Stimulated activated naive B cell treated with anti-CD40 and anti-IgM and Interleukin-4, amounts not matched to agents 10 μg/mL and 1 μg/mL and 100 μg/mL, for 72 hours (primary cell): Measurements from ENCODE around the gene LIME1.

Experiments
- ATAC-seq, 2 donors: fragments of 150-1000 bp; cut with Tn5 transposase; replicated peaks; 2 replicates each; pipeline ENCODE4 v1.10.0; 2021; ENCODE audit warnings: moderate library complexity in 1 of 2
- DNase-seq: peaks from one replicate; pipeline ENCODE4 v3.0.0; 2021
- H3K27ac Mint-ChIP-seq: one replicate; pipeline ENCODE4 v1.8.0; 2022; ENCODE audit warnings: mild to moderate bottlenecking, mixed read lengths
- H3K27me3 Mint-ChIP-seq, 2 donors: one replicate each; pipeline ENCODE4 v1.8.0; 2022; ENCODE audit warnings: mixed read lengths in 2 of 2
- H3K36me3 Mint-ChIP-seq, 2 donors: one replicate each; pipeline ENCODE4 v1.8.0; 2022; ENCODE audit warnings: mixed read lengths in 2 of 2, mild to moderate bottlenecking in 1 of 2
- H3K4me1 Mint-ChIP-seq, 2 donors: one replicate each; pipeline ENCODE4 v1.8.0; 2022; ENCODE audit warnings: mixed read lengths in 2 of 2, mild to moderate bottlenecking in 1 of 2
- H3K4me3 Mint-ChIP-seq, 2 donors: one replicate each; pipeline ENCODE4 v1.8.0; 2022; ENCODE audit warnings: mild to moderate bottlenecking in 2 of 2, mixed read lengths in 2 of 2, moderate library complexity in 1 of 2
- H3K9me3 Mint-ChIP-seq, 2 donors: one replicate each; pipeline ENCODE4 v1.8.0; 2022; ENCODE audit warnings: mixed read lengths in 2 of 2, mild to moderate bottlenecking in 1 of 2

Gene LIME1

DNA sequence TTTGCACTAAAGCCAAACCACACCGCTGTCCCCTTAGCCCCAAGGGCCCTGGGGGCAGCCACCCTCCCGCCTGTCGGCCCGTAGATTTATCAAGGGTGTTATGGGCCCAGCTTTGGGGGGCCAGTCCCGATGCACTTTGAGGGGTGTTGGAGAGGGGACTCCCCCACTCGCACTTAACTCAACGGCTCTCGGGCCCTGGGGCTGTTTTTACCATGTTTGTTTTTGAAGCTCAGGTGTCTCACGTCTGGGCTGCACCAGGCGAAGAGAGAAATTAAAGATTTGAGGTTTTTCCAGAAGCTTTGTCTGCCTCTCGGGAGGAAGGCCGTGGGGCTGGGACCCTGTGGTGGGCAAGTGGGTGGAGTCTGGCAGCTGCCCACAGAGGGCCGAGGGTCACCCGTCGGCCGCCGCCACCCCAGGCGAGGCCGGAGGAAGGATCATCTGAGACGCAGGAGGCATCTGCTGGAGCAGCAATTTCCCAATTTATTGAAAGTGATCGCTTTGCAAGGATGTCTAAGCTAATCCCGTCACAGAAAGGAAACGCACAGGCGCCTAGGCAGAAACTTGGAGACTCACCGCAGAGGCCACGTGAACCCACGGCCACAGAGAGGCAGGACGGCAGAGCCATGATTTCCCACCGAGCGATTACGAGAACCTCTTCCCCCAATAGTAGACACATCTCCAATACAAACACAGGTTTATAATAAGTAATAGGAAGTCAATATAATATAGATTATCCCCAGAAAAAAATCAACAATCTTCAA lies 6.9 kb downstream of the LIME1 start:
- no peak for DNase-seq
- ATAC-seq = no peak
- H3K36me3 Mint-ChIP-seq = peaks cover 0 to 3% of the 10 kb centered on the region in 2 donors
- no peak overlapping the region for H3K4me3 Mint-ChIP-seq
- H3K27ac Mint-ChIP-seq = no peak overlapping the region
- H3K4me1 Mint-ChIP-seq = peaks cover 2 to 14% of the 10 kb centered on the region in 2 donors
- no peaks in the 10 kb centered on the region for H3K27me3 Mint-ChIP-seq
- no peaks in the 10 kb centered on the region for H3K9me3 Mint-ChIP-seq

DNA sequence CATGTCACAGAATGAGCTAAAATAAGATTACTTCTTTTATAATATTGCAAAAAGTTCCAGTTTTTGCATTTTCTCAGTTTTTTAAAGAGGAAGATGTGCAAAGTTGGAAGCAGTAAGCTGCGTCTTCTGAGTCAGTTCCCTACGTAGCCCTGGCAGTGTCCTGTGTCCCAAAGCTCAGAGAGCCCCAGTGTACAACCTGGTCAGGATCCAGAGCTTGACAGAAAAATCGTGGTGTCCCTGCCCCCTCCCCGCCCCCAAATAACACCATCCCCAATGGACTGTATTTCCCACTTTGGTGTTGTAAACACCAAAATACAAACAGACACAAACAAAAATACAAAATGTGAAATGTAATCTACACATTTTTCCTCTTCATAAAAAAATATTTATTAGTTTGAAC lies 7.7 kb downstream of the LIME1 start:
- Mint-ChIP-seq H3K9me3 (no peaks in the 10 kb centered on the region), H3K4me1 (peaks cover 0 to 9% of the 10 kb centered on the region in 2 donors), H3K27me3 (no peaks in the 10 kb centered on the region), H3K4me3 (no peak overlapping the region), H3K27ac (no peak overlapping the region), H3K36me3 (peaks cover 0 to 3% of the 10 kb centered on the region in 2 donors)
- DNase-seq = no peak
- no peak for ATAC-seq

DNA sequence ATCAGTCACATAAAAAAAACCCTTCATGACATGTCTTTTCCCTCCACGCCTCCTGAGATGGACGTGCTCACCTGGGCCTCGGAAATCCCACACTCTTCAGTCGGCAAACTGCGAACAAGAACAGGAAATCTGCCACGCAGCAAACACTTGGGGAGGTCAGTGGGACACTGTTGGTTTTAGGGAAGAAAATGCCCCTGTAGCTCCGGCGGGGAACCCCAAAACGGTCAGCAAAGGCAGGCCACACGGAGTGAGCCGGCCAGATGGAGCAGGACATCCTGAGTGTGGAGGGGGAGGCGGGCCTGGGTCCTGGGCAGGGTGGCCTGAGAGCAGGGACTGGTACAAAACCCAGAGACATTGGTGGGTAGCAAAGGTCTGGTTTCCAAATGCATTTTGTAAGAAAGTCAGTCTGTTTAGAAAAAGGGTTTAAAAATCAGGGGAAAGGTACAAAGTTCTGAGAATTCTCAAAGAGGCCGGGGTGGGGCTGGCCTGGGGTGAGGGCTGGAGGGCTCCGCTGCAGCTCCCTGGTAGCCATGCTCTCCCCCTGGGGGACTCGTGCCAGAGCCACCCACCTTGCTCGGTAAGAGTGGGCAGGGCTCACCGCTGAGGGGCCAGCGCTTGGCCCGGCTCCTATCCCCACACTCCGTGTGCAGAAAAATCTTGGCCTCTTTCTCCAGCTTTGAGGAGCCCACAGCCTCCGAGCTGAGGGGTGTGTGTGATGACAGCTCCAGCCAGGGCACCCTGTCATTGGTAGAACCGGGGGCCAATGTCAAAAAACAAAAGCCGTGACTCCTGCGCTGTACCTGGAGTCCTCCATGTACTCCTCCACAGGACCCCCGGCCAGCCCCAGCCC lies 8.3 kb downstream of the LIME1 start:
- Mint-ChIP-seq H3K36me3 (peaks cover 0 to 3% of the 10 kb centered on the region in 2 donors), H3K4me1 (peaks cover 0 to 9% of the 10 kb centered on the region in 2 donors), H3K27ac (no peak overlapping the region), H3K4me3 (no peak overlapping the region), H3K27me3 (no peaks in the 10 kb centered on the region), H3K9me3 (no peaks in the 10 kb centered on the region)
- DNase-seq (no peak), ATAC-seq (no peak)

DNA sequence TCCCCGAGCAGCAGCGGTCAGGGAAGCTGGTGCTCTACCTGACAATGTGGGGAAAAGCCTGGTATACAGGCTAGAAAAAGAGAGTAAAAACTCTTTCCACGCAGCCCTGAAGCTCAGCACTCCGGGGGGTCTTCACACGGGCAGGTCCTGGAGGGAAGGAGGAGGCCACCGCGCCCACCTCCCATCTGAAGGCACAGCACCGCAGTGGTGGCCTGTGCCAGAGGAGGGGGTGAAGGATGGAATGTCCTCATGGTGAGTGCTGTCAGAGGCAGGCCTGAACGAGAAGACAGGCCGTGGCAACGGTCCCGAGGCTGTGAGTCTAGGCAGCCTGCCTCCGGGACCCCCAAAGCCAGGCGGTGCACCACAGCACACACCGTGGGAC lies 9.0 kb downstream of the LIME1 start:
- Mint-ChIP-seq H3K27me3 (no peaks in the 10 kb centered on the region), H3K9me3 (no peaks in the 10 kb centered on the region), H3K36me3 (peaks cover 0 to 3% of the 10 kb centered on the region in 2 donors), H3K4me1 (peaks cover 0 to 9% of the 10 kb centered on the region in 2 donors), H3K4me3 (no peak overlapping the region), H3K27ac (no peak overlapping the region)
- ATAC-seq (no peak), DNase-seq (no peak)

DNA sequence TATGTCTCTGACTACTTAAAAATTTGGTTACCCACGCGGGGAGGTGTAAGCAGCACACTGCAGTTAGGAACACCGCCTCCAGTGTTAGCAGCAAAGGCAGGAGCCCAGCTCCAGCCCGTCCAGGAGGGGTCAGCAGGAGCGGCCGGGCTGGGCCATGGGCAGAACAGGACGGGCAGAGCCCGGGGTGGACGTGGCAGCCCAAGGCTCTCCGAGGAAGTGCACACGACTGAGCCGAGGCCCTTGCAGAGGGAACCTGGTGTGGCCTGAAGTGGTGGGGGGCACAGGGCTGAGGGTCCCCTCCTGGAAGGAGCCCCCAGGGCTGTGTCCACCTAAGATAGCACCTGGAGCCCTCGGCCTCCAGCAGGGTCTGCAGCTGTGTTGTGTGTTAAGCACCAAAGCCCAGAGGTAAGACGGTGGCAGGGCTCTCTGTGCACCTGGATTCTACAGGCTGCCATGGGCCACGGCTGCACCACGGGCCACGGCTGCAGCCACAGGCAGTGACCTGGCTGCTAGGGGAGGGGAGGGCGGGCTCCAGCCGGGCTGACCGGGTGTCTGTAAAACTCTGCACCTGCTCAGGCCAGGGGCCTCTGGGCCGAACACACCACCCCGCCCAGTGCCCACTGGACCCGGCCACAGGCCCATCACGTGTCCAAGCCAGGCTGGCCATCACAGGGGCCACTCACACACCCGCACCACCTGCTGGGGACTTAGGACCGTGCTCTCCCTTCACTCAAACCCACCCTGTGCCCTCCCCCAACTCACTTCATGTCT lies 9.7 kb downstream of the LIME1 start:
- H3K27ac Mint-ChIP-seq = no peak overlapping the region
- no peaks in the 10 kb centered on the region for H3K9me3 Mint-ChIP-seq
- DNase-seq = no peak
- H3K4me3 Mint-ChIP-seq = no peak overlapping the region
- peaks cover 0 to 4% of the 10 kb centered on the region in 2 donors for H3K4me1 Mint-ChIP-seq
- no peak for ATAC-seq
- H3K36me3 Mint-ChIP-seq = peaks cover 0 to 3% of the 10 kb centered on the region in 2 donors
- H3K27me3 Mint-ChIP-seq = no peaks in the 10 kb centered on the region

DNA sequence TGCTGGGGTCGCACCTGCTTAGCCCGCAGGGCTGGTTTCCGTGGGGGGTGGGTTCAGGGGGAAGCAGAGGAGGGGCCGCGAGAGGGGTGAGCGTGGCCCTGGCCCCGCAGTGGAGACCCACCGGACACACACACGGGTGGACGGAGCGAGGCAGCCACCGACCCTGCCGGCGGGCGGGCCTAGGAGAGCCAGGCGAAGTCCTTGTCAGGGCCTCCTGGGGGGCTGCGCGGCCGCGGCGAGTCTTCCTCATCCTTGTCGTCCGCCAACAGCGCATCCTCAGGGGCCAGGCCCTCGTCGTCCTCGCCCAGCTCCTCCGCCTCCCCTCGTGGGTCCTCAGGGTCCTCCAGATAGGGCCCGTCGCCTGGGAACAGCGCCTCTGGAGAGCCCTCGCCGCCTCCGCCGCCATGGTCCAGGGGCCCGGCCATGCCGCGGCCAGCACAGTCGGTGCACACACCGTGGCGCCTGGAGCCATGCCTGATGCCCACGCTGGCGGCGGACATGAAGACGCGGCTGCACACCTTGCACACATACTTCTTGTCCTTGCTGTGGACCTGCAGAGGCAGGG lies 10.4 kb downstream of the LIME1 start:
- Mint-ChIP-seq H3K4me3 (no peak overlapping the region), H3K9me3 (peaks cover 0 to under 1% of the 10 kb centered on the region in 2 donors)

DNA sequence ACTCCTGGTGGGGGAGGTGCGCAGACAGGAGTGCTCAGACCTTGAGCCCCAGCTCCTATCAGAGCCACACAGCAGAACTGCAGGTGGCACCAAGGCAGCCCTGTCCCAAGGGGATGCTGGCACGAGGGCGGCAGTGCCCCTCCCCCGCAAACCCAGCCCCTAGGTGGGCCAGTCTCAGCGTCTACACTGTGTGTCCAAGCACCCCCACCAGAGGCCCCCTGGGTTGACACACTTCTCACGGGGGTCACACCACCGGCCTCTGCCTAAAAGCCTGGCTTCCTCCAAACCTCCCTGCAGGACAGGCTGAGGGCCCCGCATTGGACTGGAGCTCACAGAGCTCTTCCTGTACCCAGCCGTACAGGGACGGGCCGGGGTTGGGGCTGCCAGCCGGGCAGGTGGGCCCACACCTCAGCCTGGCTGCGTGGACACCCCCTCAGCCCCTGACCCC lies 11.2 kb downstream of the LIME1 start:
- Mint-ChIP-seq H3K4me1 (peaks cover 0 to 4% of the 10 kb centered on the region in 2 donors), H3K9me3 (peaks cover 0 to 3% of the 10 kb centered on the region in 2 donors), H3K27ac (no peak overlapping the region), H3K27me3 (no peaks in the 10 kb centered on the region), H3K36me3 (peaks cover 0 to 3% of the 10 kb centered on the region in 2 donors), H3K4me3 (no peak overlapping the region)
- no peak for DNase-seq
- no peak for ATAC-seq

More for the DNA sequence above, 10.4 kb downstream of the LIME1 start:
- peaks cover 0 to 3% of the 10 kb centered on the region in 2 donors for H3K36me3 Mint-ChIP-seq
- no peak overlapping the region for H3K27ac Mint-ChIP-seq
- DNase-seq (no peak), ATAC-seq (no peak)
- peaks cover 0 to 1% of the 10 kb centered on the region in 2 donors for H3K4me1 Mint-ChIP-seq
- H3K27me3 Mint-ChIP-seq = no peaks in the 10 kb centered on the region

DNA sequence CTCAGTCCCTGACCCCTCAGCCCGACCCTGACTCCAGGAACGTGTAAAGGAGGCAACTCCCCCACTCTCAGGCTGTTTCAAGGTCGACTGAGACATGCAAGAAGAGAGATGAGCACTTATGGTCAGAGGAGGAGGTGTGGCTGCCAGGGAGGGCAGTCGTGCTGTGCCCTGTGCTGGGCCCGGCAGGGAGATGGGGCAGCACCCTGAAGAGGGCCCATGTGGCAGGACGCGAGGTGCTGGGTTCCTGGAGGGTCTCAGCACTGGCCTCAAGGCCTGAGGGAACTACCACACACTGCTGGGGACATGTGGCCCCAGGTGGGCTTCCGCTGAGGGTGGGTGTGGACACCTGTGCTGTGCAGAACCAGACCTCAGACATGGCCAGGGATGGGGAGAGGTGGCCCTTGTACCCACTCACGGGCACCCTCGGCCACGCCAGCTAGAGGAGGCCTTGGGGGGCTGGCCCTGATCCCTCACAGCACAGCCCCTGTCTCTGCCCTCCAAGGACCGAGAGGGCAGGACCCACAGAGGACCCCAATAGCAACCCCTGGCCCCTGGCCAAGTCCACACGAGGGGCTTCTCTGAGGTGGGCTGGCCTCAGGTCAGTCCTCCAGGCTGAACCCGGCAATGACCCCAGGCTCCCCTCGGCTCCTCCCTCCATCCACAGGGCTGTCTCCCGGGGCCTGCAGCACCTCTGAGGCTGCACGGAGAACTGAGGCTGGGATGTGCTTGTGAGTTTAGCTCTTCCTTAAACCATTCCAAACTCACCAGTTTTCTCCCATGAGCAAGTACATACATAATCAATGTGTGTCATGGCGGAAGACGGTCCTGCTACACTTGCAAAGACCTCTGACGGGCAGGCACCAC lies 11.8 kb downstream of the LIME1 start:
- Mint-ChIP-seq H3K4me3 (no peak overlapping the region), H3K27ac (peak overlapping the region; percentile 73), H3K9me3 (peaks cover 0 to 3% of the 10 kb centered on the region in 2 donors)

DNA sequence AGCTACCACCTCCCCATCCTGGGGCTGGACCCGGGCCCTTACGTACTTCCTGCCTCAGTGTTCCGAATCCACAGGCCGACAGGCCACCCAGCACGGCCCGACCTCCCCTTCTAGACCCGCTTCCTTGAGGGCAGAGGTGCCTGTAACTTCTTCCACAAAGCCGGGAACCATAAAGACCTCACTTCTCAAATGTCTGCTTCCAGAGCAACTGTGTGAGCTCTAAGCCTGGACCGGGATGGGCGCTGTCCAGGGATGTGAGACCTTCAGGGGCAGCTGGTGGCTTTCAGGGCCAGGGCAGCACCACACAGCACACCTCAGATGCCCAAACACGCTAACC lies 12.4 kb downstream of the LIME1 start:
- peaks cover 0 to 3% of the 10 kb centered on the region in 2 donors for H3K9me3 Mint-ChIP-seq
- DNase-seq (no peak), ATAC-seq (no peak)
- no peak overlapping the region for H3K4me3 Mint-ChIP-seq
- H3K4me1 Mint-ChIP-seq = peaks cover 0 to 4% of the 10 kb centered on the region in 2 donors
- no peaks in the 10 kb centered on the region for H3K27me3 Mint-ChIP-seq
- peaks cover 0 to 3% of the 10 kb centered on the region in 2 donors for H3K36me3 Mint-ChIP-seq
- H3K27ac Mint-ChIP-seq = no peak overlapping the region

More for the DNA sequence above, 11.8 kb downstream of the LIME1 start:
- DNase-seq (no peak), ATAC-seq (no peak)
- H3K4me1 Mint-ChIP-seq = peaks cover 0 to 4% of the 10 kb centered on the region in 2 donors
- no peaks in the 10 kb centered on the region for H3K27me3 Mint-ChIP-seq
- H3K36me3 Mint-ChIP-seq = peaks cover 0 to 3% of the 10 kb centered on the region in 2 donors

DNA sequence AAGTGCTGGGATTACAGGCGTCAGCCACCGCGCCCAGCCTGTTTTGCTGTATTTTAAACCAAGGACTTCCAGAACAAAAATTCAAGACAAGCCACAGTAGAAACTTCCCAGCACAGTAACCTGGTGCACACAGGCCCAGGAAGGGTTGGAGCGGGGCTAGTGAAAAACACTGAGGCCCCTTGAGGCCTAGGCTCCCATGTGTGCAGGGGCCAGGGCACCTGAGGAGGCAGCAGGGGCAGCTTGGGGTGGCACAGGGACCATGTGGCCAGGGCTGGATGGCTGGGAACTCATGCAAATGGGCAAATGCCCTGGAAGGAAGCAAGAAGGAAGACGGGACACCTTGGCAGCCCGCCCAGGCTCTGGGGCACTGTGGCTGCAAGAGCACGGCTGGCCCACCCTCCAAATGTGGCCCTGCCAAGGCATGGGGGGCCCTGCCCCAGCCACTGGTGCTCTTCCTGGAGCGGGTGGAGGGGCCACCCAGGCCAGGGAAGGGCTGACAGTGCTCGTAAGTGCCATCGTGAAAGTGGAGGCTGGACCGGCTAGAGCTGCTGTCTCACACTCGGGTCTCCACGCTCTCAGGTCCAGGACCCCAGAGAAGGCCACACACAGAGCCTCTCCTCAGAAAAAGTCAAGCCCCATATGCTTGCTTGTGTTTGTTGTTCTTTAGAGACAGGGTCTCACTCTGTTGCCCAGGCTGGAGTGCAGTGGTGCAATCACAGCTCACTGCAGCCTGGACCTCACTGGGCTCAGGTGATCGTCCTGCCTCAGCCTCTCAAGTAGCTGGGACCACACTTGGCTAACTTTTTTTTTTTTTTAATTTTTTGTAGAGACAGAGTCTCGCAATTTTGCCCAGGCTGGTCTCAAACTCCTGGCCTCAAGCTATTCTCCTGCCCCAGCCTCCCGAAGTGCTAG lies 13.4 kb downstream of the LIME1 start:
- H3K9me3 Mint-ChIP-seq = peaks cover 0 to 3% of the 10 kb centered on the region in 2 donors
- DNase-seq (no peak), ATAC-seq (no peak)
- H3K4me1 Mint-ChIP-seq = peaks cover 0 to 4% of the 10 kb centered on the region in 2 donors
- no peaks in the 10 kb centered on the region for H3K27me3 Mint-ChIP-seq
- no peak overlapping the region for H3K4me3 Mint-ChIP-seq
- peaks cover 0 to 3% of the 10 kb centered on the region in 2 donors for H3K36me3 Mint-ChIP-seq
- no peak overlapping the region for H3K27ac Mint-ChIP-seq

DNA sequence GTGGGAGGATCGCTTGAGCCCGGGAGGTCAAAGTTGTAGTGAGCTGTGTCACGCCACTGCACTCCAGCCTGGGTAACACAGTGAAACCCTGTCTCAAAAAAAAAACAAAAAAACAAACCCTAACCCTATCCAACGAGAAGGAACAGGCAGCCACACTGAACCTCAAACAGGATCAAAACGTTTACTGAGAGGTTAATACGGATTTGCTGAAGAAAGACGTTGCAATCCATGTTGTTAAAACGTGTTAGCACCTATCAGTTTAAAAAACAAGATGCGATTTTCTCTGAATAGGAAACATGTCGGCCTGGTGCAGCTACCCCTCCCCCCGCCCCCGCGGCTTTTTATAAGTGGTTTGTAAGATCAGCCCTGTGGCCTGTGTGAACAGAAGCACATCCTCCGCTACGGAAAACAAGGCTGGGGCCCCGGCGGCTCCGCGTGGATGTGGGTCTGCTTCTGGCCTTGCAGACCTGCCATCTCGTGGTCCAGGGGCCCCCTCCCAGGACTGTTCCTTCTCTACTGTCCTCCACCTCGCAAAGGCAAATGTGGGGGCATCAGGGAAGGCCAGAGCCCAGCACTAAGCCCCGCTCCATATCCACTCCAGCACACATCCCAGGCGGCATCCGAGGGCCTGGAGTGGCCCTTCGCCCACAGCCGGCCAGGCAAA lies 14.5 kb downstream of the LIME1 start:
- Mint-ChIP-seq H3K27ac (no peak overlapping the region), H3K36me3 (no peaks in the 10 kb centered on the region), H3K4me1 (peaks cover 0 to 4% of the 10 kb centered on the region in 2 donors), H3K9me3 (peaks cover 0 to 3% of the 10 kb centered on the region in 2 donors), H3K27me3 (no peaks in the 10 kb centered on the region), H3K4me3 (no peak overlapping the region)
- ATAC-seq (no peak), DNase-seq (no peak)
